ENCODE data around the gene MBNL1.

GRCh38 chr3:152470893-152471292 is 202.2 kb downstream of the MBNL1 start:
- TF ChIP-seq CTCF (IDR thresholded peaks at IDR 0.05) = no peak
- no peak for TF ChIP-seq POLR2A (IDR thresholded peaks at IDR 0.05)
